Activated B cell treated with CpG ODN at 0.5 μM for 24 hours (primary cell): Measurements from ENCODE around the gene GANC. TPM values are rescaled to one million over a fixed set of nuclear protein-coding genes. Genes with fewer than 3 reads are reported as not detected.
"Not testable (repeated sequence)": the region's sequence is repeated elsewhere in the genome, so short reads cannot be mapped to it uniquely, and the experiment has no call there.

Source experiments
- ATAC-seq: fragments of 200-7000 bp; cut with Tn5 transposase; one replicate; pipeline ENCODE4 v1.10.0; 2021; ENCODE audit warnings: low read depth, mild to moderate bottlenecking, moderate library complexity
- CTCF ChIA-PET: fragments of 350-600 bp; sonication (Branson Sonifier 250); formaldehyde crosslinking; loops from one replicate; lab custom pipeline; 2021; ENCODE audit warnings: antibody characterized with exemption; lab: Charles Lee
- POLR2A ChIA-PET: fragments of 350-600 bp; sonication (Branson Sonifier 250); formaldehyde crosslinking; loops from one replicate; lab custom pipeline; 2021; ENCODE audit warnings: antibody characterized with exemption; lab: Charles Lee
- DNase-seq: peaks from one replicate; pipeline ENCODE4 v3.0.0; 2022
- H3K27ac Mint-ChIP-seq: one replicate; pipeline ENCODE4 v1.8.0; 2020; ENCODE audit warnings: mixed read lengths
- H3K27me3 Mint-ChIP-seq: one replicate; pipeline ENCODE4 v1.8.0; 2021; ENCODE audit warnings: mixed read lengths
- H3K36me3 Mint-ChIP-seq: one replicate; pipeline ENCODE4 v1.8.0; 2021; ENCODE audit warnings: low read depth, mixed read lengths
- H3K4me1 Mint-ChIP-seq: one replicate; pipeline ENCODE4 v1.8.0; 2021; ENCODE audit warnings: mixed read lengths
- H3K4me3 Mint-ChIP-seq: one replicate; pipeline ENCODE4 v1.8.0; 2020; ENCODE audit warnings: mild to moderate bottlenecking, mixed read lengths
- H3K9me3 Mint-ChIP-seq: one replicate; pipeline ENCODE4 v1.8.0; 2020; ENCODE audit warnings: mixed read lengths
- intact Hi-C: fragments of 100-400 bp; cut with micrococcal nuclease; formaldehyde crosslinking; loops from one replicate; pipeline ENCODE4 v1.15.1; 2024
- total RNA-seq: library from RNA; stranded (reverse); gene quantifications from 2 replicates; pipeline ENCODE4 v1.2.3, GENCODE V29; 2022
- TF ChIP-seq, protein P1 (sequence below): fragments of 200-600 bp; IDR thresholded peaks from one replicate; pipeline ENCODE4 v1.8.0; 2022; ENCODE audit warnings: antibody characterized with exemption, mild to moderate bottlenecking

GANC gene
- total RNA-seq, 1 donor from 2014 or later = 72.2 TPM

GRCh38 chr15:42313463-42313862, 40.5 kb downstream of the GANC start:
- no peaks in the 10 kb centered on the region for H3K9me3 Mint-ChIP-seq
- TF ChIP-seq, protein P1, sequence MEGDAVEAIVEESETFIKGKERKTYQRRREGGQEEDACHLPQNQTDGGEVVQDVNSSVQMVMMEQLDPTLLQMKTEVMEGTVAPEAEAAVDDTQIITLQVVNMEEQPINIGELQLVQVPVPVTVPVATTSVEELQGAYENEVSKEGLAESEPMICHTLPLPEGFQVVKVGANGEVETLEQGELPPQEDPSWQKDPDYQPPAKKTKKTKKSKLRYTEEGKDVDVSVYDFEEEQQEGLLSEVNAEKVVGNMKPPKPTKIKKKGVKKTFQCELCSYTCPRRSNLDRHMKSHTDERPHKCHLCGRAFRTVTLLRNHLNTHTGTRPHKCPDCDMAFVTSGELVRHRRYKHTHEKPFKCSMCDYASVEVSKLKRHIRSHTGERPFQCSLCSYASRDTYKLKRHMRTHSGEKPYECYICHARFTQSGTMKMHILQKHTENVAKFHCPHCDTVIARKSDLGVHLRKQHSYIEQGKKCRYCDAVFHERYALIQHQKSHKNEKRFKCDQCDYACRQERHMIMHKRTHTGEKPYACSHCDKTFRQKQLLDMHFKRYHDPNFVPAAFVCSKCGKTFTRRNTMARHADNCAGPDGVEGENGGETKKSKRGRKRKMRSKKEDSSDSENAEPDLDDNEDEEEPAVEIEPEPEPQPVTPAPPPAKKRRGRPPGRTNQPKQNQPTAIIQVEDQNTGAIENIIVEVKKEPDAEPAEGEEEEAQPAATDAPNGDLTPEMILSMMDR = no peak
- ATAC-seq = no peak
- intact Hi-C loops = loop anchor here (1.0 kb wide), 1 partner anchor 38 kb away; no protein-coding TSS in a partner anchor
- H3K4me3 Mint-ChIP-seq = no peak overlapping the region
- DNase-seq = no peak
- POLR2A ChIA-PET = no interaction called here
- H3K4me1 Mint-ChIP-seq = no peaks in the 10 kb centered on the region
- no peak overlapping the region for H3K27ac Mint-ChIP-seq
- H3K36me3 Mint-ChIP-seq = peaks cover 75% of the 10 kb centered on the region
- H3K27me3 Mint-ChIP-seq = no peaks in the 10 kb centered on the region
- CTCF ChIA-PET = no interaction called here

DNA sequence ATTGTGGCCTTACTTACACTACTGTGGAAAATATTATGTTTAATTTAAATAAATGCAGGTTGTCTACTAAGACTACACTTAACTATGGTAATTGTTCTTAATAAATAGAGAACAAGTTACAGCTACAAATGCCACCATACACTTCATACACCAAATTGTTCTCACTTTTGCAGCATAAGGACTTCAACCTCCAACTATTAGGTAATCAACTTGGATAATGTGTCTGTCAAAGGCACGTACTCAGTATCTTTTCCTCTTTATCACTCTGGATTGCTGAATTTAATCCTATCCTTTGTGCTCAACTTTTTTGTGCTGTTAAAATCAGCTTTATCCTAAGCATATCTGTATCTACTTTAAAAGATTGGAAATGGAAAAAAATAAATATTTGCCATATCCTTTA, 41.8 kb downstream of the GANC start:
- CTCF ChIA-PET = no interaction called here
- Mint-ChIP-seq H3K36me3 (peaks cover 70% of the 10 kb centered on the region), H3K27ac (no peak overlapping the region), H3K27me3 (no peaks in the 10 kb centered on the region), H3K4me1 (no peaks in the 10 kb centered on the region), H3K9me3 (no peaks in the 10 kb centered on the region), H3K4me3 (no peak overlapping the region)
- intact Hi-C loops = no loop called here
- POLR2A ChIA-PET = no interaction called here
- TF ChIP-seq, protein P1 = no peak
- no peak for ATAC-seq
- no peak for DNase-seq

- no peaks in the 10 kb centered on the region for H3K27me3 Mint-ChIP-seq
- CTCF ChIA-PET = no interaction called here
- TF ChIP-seq, protein P1 = no peak
- DNase-seq = no peak
- H3K36me3 Mint-ChIP-seq = peaks cover 63% of the 10 kb centered on the region
- H3K9me3 Mint-ChIP-seq = no peaks in the 10 kb centered on the region
- ATAC-seq = no peak
- POLR2A ChIA-PET = no interaction called here
- no peak overlapping the region for H3K4me3 Mint-ChIP-seq
- H3K4me1 Mint-ChIP-seq = no peaks in the 10 kb centered on the region
- no peak overlapping the region for H3K27ac Mint-ChIP-seq
- intact Hi-C loops = no loop called here
Observed at GRCh38 chr15:42315521-42315920, 42.5 kb downstream of the GANC start.

DNA sequence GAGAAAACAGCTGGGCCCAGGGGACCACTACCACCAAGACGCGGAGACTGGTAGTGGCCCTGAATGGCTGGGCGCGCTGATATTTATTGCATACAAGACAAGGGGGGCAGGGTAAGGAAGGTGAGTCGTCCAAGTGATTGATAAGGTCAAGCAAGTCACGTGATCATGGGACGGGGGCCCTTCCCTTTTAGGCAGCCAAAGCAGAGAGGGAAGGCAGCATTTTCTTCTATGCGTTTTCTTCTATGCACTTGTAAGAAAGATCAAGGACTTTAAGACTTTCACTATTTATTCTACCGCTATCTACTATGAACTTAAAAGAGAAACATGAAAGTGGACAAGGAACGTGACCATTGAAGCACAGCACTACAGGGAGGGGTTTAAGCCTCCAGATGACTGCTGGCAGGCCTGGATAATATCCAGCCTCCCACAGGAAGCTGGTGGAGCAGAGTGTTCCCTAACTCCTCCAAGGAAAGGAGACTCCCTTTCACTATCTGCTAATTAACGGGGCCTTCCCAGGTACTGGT, 43.3 kb downstream of the GANC start:
- ATAC-seq, H3K4me1 Mint-ChIP-seq, H3K9me3 Mint-ChIP-seq, POLR2A ChIA-PET, intact Hi-C loops, H3K27me3 Mint-ChIP-seq, H3K27ac Mint-ChIP-seq, H3K4me3 Mint-ChIP-seq, CTCF ChIA-PET, DNase-seq: not testable (repeated sequence)
- H3K36me3 Mint-ChIP-seq = peaks cover 63% of the 10 kb centered on the region

DNA sequence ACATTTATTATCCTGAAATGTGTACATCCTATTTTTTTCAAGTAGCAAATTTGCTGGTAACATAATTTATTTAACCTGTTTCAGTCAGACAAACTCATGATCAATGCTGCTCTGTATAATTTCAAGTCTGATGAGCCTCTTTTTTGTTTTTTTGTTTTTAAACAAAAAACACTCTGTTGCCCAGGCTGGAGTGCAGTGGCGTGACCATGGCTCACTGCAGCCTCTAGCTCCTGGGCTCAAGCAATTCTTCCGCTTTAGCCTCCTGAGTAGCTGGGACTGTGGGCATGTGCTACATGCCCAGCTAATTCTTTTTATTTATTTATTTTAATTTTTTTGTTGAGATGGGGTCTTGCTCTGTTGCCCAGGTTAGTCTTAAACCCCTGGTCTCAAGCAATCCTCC, 46.2 kb downstream of the GANC start:
- H3K4me1 Mint-ChIP-seq = no peaks in the 10 kb centered on the region
- TF ChIP-seq, protein P1 = no peak
- H3K9me3 Mint-ChIP-seq = no peaks in the 10 kb centered on the region
- H3K36me3 Mint-ChIP-seq = peaks cover 63% of the 10 kb centered on the region
- ChIA-PET CTCF (no interaction called here), POLR2A (no interaction called here)
- intact Hi-C loops = no loop called here
- no peak overlapping the region for H3K4me3 Mint-ChIP-seq
- no peaks in the 10 kb centered on the region for H3K27me3 Mint-ChIP-seq
- ATAC-seq (no peak), DNase-seq (no peak)
- H3K27ac Mint-ChIP-seq = no peak overlapping the region

DNA sequence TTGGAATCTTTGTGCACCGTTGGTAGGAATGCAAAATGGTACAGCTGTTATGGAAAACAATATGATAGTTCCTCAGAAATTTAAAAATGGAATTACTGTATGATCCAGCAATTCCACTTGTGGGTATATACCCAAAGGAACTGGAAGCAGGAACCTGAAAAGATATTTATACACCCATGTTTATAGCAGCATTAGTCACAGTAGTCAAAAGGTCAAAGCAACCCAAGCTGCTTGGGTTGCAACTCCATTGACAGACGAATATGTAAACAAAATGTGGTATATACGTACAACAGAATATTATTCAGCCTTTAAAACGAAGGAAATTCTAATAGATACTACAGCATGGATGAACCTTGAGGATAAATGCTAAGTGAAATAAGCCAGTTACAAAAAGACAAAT, 51.3 kb downstream of the GANC start:
- CTCF ChIA-PET = no interaction called here
- Mint-ChIP-seq H3K27me3 (no peaks in the 10 kb centered on the region), H3K27ac (no peak overlapping the region), H3K9me3 (no peaks in the 10 kb centered on the region), H3K4me1 (no peaks in the 10 kb centered on the region), H3K36me3 (peaks cover 80% of the 10 kb centered on the region), H3K4me3 (no peak overlapping the region)
- TF ChIP-seq, protein P1 = no peak
- intact Hi-C loops = no loop called here
- POLR2A ChIA-PET = no interaction called here
- DNase-seq = no peak
- no peak for ATAC-seq
